Middle frontal gyrus (tissue), 1 donor: ENCODE data around the gene VEGFB.

Experiments
- DNase-seq: peaks from one replicate; pipeline ENCODE4 v3.0.0-alpha.2; 2015; ENCODE audit warnings: low spot score; ENCODE audit errors: extremely low spot score

Gene VEGFB

DNA sequence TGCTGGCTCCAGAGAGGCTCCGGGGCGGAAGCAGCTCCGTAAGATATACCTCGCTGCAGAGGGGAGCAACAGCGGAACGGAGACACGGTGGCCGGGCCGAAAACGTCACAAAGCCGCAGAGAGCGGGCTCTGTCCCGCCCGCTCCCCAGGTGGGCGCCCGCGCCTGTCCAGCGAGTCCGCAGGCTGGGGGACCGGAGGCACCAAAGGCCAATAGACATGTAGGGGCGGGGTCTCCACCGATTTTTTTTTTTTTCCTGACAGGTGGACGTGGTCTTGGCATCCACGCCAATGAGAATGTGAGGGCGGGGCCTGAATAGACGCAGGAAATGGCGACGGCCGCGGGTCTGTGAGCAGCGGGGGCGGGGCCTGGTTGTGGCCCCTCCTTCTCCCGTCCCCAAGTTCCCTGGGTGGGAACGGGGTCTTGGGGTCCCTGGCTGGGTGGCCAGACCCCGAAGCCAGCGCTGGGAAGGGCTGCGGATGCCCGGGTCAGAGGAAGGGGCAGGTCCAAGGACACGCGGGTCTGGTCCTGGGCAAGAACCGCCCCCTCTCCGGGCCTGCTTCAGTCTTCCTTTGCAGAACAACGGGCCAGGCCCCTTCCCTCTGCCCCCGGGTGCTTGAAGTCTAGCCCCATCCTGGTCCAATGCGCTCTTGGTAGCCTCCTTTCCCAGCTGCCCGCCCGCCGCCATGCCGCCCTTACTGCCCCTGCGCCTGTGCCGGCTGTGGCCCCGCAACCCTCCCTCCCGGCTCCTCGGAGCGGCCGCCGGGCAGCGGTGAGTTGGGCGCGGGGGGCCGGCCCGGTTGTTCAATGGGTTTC lies 4.0 kb upstream of the VEGFB start, which contains the start of gene DNAJC4:
Gene DNAJC4, plus strand, starts transcription at position 378 of the 814 bp plus-strand sequence. Its CDS starts 307 bp downstream, at position 685.
- DNase-seq = peak; percentile 81

DNA sequence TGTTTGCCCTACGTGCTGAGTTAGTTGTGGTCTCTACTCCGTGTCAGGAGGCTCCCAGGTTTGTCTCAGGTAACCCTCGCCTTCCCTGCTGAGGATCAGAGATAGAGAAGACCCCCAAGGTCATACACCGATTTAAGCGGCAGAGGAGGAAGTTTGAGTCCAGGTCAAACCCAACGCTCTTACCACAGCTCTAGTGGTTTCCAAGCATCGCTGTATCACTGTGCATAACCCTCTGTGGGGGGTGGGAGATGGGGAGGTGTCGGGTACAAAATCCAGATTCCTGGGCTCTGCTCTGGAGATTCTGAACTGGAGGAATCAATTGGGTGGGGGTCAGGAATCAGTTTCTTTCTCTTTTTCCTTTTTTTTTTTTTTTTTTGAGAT lies 3.4 kb upstream of the VEGFB start:
- DNase-seq = no peak

DNA sequence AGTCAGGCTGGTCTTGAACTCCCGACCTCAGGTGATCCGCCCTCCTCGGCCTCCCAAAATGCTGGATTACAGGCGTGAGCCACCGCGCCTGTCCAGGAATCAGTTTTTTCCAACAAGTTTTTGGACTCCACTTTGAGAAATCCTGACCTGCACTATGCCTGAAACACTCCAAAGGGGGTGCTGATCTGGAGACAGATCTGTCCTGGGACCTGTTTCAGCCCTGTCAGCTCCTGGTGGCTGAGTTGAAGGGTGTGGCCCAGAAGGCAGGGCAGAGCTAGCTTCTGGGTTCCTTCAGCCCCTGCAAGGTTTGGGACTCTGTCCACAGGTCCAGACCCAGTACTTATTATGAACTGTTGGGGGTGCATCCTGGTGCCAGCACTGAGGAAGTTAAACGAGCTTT lies 2.8 kb upstream of the VEGFB start:
- DNase-seq = no peak

DNA sequence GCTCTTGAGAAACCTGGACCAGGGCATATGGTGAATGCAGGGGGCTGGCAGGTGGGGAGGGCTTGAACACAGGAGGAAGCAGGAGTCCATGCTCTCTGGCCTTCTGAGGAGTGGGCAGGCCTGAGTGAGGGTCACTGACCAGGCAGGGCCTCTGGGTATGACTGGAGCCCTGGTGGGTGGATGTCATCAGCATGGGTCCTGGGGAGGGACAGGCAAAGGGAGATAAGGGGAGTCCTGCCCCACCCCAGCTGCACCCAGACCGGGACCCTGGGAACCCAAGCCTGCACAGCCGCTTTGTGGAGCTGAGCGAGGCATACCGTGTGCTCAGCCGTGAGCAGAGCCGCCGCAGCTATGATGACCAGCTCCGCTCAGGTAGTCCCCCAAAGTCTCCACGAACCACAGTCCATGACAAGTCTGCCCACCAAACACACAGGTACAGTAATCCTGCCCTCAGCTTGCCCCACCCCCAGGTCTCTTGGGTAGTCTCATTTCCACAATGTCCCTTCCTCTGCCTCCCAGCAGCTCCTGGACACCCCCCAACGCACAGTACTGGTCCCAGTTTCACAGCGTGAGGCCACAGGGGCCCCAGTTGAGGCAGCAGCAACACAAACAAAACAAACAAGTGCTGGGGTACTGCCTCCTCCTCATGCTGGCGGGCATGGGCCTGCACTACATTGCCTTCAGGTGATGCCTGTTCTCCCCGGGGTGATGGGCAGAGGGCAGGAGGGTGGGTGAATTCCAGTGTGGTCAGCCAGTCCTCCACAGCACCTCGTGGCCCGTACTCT lies 2.0 kb upstream of the VEGFB start:
- no peak for DNase-seq

DNA sequence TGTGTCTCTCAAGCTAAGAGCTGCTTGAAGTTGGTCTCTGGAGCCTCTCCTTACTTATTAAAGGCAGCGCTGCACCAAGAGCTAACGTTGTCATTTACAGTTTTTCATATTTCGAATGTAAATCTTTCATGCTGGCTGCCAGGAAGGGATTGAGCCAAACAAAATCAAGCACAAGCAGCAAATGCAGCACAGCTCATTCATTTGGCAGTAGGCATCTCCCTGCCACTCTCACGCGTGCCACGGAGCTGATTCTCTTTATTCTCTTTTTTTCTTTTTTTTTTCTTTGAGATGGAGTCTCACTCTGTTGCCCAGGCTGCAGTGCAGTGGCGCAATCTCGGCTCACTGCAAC lies 1.4 kb upstream of the VEGFB start:
- DNase-seq = no peak

DNA sequence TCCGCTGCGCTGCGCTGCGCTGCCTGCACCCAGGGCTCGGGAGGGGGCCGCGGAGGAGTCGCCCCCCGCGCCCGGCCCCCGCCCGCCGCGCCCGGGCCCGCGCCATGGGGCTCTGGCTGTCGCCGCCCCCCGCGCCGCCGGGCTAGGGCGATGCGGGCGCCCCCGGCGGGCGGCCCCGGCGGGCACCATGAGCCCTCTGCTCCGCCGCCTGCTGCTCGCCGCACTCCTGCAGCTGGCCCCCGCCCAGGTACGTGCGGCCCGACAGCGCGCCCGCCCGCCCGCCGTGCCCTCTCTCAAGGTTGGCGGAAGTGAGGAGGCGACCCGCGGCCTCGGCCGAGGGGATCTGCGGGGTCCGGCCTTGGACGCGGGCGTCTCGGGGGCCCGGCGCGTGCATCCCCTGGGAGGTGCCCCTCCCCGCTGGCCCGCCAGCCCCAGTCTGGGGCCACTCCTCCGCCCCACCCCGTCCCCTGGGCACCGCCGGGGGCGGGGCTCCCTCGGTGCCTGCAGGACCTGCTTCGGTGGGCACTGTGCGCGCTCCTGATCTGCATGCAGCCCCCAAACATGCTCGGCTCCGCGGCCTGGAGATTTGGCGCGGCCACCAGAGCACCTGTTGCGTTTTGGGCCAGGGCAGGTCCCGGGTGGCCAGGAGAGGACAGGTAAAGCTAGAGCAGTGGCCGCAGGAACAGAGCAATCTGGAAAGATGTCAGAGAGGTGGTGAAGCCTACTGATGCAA lies 429 bp downstream of the VEGFB start:
- DNase-seq = no peak

DNA sequence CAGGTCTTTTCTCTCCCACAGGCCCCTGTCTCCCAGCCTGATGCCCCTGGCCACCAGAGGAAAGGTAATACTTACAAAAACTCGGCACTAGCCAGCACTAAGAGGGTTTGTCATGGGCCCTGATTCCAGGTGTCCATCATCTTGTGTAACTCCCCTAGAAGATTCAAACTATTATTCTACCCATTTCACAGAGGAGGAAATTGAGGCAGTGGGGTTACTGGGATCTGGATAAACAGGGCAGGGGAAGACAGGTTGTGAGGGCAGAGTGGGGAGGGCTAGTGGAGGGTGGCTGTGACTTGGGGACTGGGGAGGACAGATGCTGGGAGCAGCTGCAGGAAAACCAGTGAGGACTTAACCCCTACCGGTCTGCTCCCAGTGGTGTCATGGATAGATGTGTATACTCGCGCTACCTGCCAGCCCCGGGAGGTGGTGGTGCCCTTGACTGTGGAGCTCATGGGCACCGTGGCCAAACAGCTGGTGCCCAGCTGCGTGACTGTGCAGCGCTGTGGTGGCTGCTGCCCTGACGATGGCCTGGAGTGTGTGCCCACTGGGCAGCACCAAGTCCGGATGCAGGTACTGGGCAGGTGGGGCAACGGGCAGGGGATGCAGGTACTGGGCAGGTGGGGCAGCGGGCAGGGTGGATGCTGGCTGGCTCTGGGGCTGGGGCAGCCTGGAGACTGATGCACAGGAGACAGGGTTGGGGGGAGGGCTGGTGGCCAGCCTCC lies 1.2 kb downstream of the VEGFB start:
- DNase-seq = no peak

DNA sequence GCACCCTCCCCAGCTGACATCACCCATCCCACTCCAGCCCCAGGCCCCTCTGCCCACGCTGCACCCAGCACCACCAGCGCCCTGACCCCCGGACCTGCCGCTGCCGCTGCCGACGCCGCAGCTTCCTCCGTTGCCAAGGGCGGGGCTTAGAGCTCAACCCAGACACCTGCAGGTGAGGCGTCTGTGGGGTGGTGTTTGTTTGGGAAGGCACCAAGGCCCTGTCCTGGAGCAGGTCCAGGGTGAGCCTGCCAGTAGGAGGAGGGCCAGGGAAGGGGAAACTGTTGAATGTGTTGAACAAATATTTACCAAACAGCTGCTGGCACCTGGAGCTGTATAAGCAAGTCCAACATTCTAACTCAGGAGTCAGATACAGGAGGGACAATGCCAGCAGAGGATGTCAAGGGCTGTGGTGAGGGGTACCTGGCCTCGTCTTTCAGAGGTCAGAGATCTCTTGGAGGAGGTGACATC lies 3.1 kb downstream of the VEGFB start:
- DNase-seq = no peak

DNA sequence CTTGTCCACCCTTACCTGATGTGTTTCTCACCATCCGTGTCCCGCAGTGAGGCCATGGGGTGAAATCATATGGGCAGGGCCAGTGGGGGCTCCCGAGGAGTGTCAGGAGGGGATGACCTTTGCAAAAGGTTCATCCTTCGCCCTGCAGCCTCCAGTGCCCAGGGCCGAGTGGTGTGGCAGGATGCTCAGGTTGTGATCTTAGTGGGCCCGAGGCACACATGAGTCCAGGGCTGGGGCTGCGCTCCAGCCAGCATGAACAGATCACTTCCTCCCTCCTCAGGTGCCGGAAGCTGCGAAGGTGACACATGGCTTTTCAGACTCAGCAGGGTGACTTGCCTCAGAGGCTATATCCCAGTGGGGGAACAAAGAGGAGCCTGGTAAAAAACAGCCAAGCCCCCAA lies 3.7 kb downstream of the VEGFB start:
- DNase-seq = no peak

DNA sequence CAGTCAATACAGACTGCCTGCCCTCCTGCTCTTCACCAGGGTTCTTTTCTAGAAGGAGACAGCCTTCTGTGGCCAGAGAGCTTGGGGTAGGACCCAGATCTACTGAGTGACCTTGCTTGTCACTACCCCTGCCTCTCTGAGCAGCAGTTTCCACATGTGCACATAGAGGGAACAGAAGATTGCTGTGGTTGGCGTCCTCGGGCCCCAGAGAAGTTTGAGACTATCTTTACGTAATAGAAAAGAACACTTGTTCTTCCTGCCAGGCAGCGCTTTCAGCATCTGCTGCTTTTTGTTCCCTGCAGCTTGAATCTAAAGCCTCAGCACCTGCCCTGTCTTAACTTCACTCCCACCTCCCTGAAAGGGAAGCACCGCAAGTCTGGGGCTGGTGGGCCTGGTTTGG lies 4.6 kb downstream of the VEGFB start:
- no peak for DNase-seq

DNA sequence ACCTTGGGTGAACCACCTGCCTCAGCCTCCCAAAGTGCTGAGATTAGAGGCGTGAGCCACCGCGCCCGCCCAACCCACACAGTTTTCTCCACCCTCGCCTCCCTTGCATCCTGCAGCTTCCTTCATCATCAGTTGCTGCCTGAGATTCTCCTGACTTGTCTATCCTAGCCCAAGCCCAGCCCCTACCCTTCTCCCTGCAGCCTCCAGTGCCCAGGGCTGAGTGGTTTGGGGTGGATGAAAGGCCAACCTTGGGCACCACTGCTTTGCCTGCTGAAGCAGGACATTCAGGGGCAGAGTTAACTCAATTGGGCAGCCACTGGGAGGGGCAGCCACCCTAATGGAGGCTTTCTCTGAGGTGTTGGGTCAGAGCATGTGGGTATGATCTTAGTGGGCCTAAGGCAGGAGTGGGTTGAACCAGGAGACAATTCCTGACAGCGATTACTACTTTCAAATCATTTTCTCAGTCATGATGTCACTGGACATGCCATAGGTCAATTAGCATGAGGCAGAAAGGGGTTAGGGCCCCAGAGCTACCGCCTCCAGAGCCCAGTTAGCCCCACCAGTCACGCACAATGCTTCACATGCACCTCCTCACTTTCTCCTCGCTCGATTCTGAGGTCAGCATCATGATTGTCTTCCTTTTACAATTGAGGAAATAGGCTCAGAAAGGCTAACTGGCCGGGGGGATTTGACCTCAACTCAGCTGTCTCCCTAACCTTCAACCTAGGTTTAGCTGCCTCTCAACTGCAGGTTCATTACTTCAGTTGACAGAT lies 5.5 kb downstream of the VEGFB start:
- no peak for DNase-seq

DNA sequence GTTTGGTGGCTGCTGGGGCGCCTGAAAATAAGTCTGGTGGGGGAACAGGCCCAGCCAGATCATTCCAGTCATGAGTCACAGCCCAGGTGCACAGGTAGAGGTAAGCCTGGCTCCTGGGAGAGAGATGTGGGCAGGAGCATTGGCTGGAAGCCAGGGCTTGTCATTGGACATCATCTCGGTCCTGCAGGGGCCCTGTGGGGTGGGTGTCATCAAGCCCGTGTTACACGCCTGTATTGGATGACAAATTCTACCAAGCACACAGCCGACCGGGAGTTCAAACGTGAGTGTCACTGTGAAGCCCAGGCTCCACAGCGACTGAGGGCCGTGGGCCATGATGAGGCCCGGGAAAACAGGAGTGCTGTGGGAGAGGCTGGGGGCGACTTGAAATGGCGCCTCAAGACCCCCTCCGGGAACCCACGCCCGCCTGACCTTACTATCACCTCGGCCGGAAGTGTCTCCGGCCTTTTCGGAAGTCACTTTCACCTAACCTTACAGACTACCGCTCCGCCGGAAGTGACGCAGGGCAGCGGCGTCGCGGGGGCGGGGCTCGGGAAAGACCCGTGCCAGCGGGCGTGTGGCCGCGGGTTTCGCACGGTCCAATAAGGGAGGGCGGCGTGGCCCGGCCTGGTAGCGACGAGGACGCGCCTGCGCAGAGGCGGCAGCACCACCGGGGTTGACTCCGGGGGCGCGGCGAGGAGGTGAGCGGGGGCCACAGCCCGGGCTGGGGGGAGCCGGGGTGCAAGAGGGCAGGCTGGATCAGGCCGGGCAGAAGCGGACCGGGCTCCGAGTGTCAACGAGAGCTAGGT lies 6.3 kb downstream of the VEGFB start, which contains the start of gene FKBP2:
Gene FKBP2, plus strand, starts transcription at position 661 of the 806 bp plus-strand sequence. CDS start 1,293 bp downstream, outside the sequence.
- peak; percentile 95 for DNase-seq

DNA sequence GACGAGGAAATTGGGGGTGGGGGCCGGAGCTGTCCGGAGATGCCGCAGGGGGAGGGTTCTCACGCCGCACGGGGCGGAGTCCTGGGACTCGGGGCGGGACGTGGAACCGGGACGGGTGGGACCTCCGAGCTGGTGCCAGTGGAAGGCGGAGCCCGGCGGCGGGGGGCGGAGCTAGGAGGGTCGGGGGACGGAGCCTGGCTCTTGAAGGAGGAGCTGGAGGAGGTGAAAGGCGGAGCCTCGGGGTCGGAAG lies 6.8 kb downstream of the VEGFB start:
- peak; percentile 97 for DNase-seq

DNA sequence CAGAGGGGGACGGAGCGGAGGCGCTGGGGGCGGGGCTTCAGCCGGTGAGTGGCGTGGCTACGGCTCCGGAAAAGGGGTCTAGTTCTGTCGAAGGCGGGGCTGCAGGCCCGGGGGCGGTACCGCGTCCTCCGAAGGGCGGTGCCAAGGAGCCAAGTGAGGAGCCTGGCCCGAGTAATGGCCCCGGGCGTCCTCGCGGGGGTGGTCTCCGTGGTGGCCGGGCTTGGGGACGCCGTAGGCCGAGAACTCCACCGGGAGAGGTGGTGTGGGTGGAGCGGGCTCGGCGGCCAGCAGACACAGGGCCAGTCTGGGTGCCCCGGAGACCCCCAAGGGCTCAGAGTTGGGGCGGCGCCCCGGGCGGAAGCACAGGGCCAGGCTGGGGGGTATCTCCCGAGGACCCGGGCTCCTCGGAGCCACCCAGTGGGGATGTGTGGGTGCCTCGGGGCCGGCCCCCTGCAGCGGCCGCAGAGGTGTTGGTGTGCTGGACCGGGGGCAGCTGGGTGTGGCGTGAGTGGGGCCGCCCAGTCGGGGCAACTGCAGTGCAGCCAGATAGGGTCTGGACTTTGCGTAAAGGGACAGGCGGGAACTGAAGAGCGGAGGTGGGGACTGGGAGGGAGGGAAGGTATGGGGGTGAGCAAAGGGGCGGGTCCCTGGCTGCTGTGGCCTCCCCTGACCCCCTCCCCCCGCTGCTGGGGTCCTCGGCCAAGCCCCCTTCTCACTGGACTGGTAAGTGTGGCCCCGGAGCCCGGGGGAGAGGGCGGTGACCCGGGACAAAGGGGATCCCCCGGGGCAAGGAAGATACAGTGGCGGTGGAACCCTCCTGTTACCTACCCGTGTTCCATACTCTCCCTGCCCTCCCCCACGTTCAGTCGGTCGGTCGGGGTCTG lies 7.3 kb downstream of the VEGFB start:
- DNase-seq = no peak

DNA sequence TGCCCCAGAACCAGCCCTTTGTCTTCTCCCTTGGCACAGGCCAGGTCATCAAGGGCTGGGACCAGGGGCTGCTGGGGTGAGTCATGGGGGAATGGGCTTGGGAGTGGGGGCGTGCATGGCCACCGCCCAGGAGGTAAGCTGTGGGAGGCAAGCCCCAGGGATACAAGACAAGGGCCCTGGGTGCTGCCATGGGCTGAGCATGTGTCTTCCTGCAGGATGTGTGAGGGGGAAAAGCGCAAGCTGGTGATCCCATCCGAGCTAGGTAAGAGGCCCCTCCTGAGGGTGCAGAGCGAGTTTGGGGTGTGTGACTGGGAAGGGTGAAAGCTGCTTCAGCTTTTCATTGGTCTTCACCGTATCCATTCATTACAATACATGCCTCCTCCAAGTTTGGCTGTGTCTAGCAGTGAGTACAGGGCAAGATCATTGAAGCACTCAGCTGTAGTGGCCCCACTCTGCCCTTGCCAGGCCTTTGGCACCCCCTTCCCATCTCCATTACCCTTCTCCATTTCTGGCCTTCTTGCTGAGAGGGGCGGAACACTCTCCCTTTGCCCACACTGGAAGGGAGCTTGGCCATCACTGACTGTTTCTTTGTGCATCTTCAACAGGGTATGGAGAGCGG lies 9.0 kb downstream of the VEGFB start:
- no peak for DNase-seq

DNA sequence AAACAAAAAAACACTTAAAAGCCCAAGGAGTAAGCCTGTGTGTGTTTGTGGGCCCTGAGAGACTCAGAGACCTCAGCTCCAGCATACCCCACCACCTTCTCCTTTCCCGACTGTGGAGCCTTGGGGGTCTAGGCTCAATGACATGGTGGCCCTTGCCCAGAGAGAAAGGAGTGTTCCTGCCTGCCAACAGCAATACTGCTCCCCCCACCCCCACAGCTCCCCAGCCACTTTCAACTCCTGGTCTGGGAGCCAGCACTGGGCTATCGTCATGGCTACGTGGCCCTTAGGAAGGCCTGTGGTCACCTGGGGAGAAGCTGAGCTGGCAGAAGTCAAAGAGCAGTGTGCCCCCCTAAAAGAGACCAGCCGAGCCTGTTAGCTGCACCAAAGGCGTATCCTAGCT lies 9.7 kb downstream of the VEGFB start:
- no peak for DNase-seq

DNA sequence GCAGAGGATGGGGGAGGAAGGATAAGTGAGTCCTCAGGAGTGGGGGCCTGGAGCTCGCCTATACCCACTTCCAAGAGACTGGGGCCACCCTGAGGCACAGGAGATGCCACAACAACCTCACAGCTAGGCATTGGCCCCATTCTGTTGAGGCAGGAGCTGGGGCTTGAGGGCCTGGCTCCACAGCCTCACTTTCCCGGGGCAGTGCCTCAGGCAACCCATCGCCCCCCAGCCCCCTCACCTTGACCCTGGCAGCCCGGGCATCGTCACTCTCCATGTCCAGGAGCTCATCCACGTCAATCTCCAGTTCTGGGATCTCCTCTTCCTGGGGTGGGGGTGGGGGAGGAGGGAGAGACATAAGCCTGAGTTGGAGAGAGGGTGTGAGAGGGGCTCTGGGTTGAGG lies 10.6 kb downstream of the VEGFB start:
- DNase-seq = no peak

DNA sequence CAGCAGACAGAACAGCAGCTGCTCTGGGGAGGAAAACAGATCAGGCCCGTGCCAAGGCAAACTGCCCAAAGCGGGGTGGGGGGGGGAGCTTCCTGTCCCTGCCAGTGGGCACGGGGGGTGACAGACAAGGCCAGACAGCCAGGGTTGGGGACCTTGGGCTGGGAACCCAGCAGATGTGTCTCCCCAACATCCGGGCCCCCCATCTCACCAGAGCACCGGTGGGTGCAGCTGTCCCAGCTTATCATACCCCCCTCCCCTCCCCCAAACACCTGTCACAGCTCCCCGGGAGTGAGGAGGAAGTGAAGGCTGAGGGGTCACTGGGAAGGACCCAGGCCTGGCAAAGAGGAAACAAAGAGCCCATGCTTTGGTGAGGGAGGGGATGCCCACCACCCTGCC lies 11.0 kb downstream of the VEGFB start:
- no peak for DNase-seq
